ENCODE results near the gene PTPN2.

PTPN2 gene

GRCh38 chr18:12872408-12872807 lies 11.6 kb downstream of the PTPN2 start:
- H3K36me3 ChIP-seq (ENCODE audit: control insufficient read depth, insufficient read depth, low read length) = peaks cover 2% of the 10 kb centered on the region
- H3K27me3 ChIP-seq (ENCODE audit: control insufficient read depth, insufficient read depth, low read length) = no peaks in the 10 kb centered on the region
- no peak overlapping the region for H3K27ac ChIP-seq (ENCODE audit: low read depth, low read length)
- no peak overlapping the region for H3K9ac ChIP-seq (ENCODE audit: low read length)
- peaks cover 26% of the 10 kb centered on the region; the same call in 1 of the 2 replicates for H3K9me3 ChIP-seq (ENCODE audit: control insufficient read depth, insufficient read depth, low read depth, low read length)
- peaks cover 6% of the 10 kb centered on the region; the same call in 1 of the 2 replicates for H3K4me1 ChIP-seq (ENCODE audit: control insufficient read depth, insufficient read depth, low read length)
- no peak overlapping the region for H3K4me3 ChIP-seq (ENCODE audit: low read depth, low read length)

DNA sequence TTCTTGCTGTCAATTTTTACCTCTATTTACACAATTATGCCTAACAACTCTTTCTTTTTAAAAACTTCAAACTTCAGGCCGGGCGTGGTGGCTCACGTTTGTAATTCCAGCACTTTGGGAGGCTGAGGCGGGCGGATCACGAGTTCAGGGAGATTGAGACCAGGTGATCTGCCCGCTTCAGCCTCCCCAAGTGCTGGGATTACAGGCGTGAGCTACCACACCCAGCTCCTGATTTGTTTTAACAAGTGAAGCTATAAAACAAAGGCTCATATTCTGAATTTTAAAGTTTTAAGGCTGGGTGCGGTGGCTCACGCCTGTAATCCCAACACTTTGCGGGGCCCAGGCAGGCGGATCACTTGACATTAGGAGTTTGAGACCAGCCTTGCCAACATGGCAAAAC lies 15.5 kb downstream of the PTPN2 start:
- no peak overlapping the region for H3K27ac ChIP-seq (ENCODE audit: low read depth, low read length)
- no peak overlapping the region for H3K9ac ChIP-seq (ENCODE audit: low read length)
- H3K9me3 ChIP-seq (ENCODE audit: control insufficient read depth, insufficient read depth, low read depth, low read length) = peaks cover 11% of the 10 kb centered on the region; the same call in 1 of the 2 replicates
- no peaks in the 10 kb centered on the region for H3K36me3 ChIP-seq (ENCODE audit: control insufficient read depth, insufficient read depth, low read length)
- no peaks in the 10 kb centered on the region for H3K4me1 ChIP-seq (ENCODE audit: control insufficient read depth, insufficient read depth, low read length)
- H3K4me3 ChIP-seq (ENCODE audit: low read depth, low read length) = no peak overlapping the region
- no peaks in the 10 kb centered on the region for H3K27me3 ChIP-seq (ENCODE audit: control insufficient read depth, insufficient read depth, low read length)

DNA sequence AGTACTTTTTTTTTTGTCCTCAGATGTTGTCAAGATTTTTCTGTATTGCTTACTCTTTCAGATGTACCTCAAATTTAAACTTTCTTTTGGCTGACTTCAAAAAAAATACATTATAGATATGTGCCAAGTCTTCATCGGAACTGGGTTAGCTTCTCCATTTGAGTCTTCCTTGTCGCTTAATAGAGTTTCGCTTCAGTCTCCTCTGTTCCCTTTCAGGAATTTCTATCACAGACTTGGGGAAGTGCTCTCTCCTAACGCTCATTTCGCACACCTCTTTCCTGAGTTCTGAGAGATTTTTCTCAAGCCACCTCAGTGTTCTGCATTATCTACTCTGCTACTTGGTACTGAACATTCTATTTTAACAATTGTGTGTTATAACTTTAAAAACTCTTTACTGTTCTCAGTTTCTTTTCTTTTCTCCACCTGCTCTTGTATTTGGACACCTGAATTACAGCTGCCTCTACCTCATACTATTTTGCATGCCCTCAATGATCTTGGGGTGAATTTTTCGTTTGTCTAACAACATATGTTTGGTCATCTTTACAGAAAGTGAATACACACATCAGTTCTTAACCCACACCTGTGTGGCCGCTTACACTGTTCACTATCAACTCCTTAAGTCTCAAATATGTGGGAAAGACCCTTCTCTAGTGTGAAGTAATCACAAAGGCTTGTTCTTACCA lies 16.5 kb downstream of the PTPN2 start:
- H3K9me3 ChIP-seq (ENCODE audit: control insufficient read depth, insufficient read depth, low read depth, low read length) = peaks cover 7% of the 10 kb centered on the region; the same call in 1 of the 2 replicates
- no peaks in the 10 kb centered on the region for H3K36me3 ChIP-seq (ENCODE audit: control insufficient read depth, insufficient read depth, low read length)
- H3K27ac ChIP-seq (ENCODE audit: low read depth, low read length) = no peak overlapping the region
- no peak overlapping the region for H3K9ac ChIP-seq (ENCODE audit: low read length)
- peaks cover 6% of the 10 kb centered on the region; the same call in 1 of the 2 replicates for H3K4me1 ChIP-seq (ENCODE audit: control insufficient read depth, insufficient read depth, low read length)
- no peaks in the 10 kb centered on the region for H3K27me3 ChIP-seq (ENCODE audit: control insufficient read depth, insufficient read depth, low read length)
- H3K4me3 ChIP-seq (ENCODE audit: low read depth, low read length) = no peak overlapping the region

GRCh38 chr18:12863687-12864216 lies 20.3 kb downstream of the PTPN2 start:
- H3K27ac ChIP-seq (ENCODE audit: low read depth, low read length) = no peak overlapping the region
- H3K9ac ChIP-seq (ENCODE audit: low read length) = no peak overlapping the region
- H3K27me3 ChIP-seq (ENCODE audit: control insufficient read depth, insufficient read depth, low read length) = no peaks in the 10 kb centered on the region
- H3K4me1 ChIP-seq (ENCODE audit: control insufficient read depth, insufficient read depth, low read length) = peaks cover 7% of the 10 kb centered on the region; the same call in 1 of the 2 replicates
- H3K36me3 ChIP-seq (ENCODE audit: control insufficient read depth, insufficient read depth, low read length) = no peaks in the 10 kb centered on the region
- H3K4me3 ChIP-seq (ENCODE audit: low read depth, low read length) = no peak overlapping the region
- no peaks in the 10 kb centered on the region for H3K9me3 ChIP-seq (ENCODE audit: control insufficient read depth, insufficient read depth, low read depth, low read length)

- no peaks in the 10 kb centered on the region for H3K27me3 ChIP-seq (ENCODE audit: control insufficient read depth, insufficient read depth, low read length)
- H3K4me1 ChIP-seq (ENCODE audit: control insufficient read depth, insufficient read depth, low read length) = peaks cover 7% of the 10 kb centered on the region; the same call in 1 of the 2 replicates
- H3K4me3 ChIP-seq (ENCODE audit: low read depth, low read length) = no peak overlapping the region
- no peak overlapping the region for H3K9ac ChIP-seq (ENCODE audit: low read length)
- no peaks in the 10 kb centered on the region for H3K36me3 ChIP-seq (ENCODE audit: control insufficient read depth, insufficient read depth, low read length)
- no peak overlapping the region for H3K27ac ChIP-seq (ENCODE audit: low read depth, low read length)
- no peaks in the 10 kb centered on the region for H3K9me3 ChIP-seq (ENCODE audit: control insufficient read depth, insufficient read depth, low read depth, low read length)
Measured at GRCh38 chr18:12862874-12863482, 21.1 kb downstream of the PTPN2 start.

GRCh38 chr18:12862467-12862866 lies 21.6 kb downstream of the PTPN2 start:
- peaks cover 7% of the 10 kb centered on the region; the same call in 1 of the 2 replicates for H3K4me1 ChIP-seq (ENCODE audit: control insufficient read depth, insufficient read depth, low read length)
- H3K4me3 ChIP-seq (ENCODE audit: low read depth, low read length) = no peak overlapping the region
- H3K9me3 ChIP-seq (ENCODE audit: control insufficient read depth, insufficient read depth, low read depth, low read length) = no peaks in the 10 kb centered on the region
- no peaks in the 10 kb centered on the region for H3K27me3 ChIP-seq (ENCODE audit: control insufficient read depth, insufficient read depth, low read length)
- H3K36me3 ChIP-seq (ENCODE audit: control insufficient read depth, insufficient read depth, low read length) = peaks cover 2% of the 10 kb centered on the region
- H3K27ac ChIP-seq (ENCODE audit: low read depth, low read length) = no peak overlapping the region
- no peak overlapping the region for H3K9ac ChIP-seq (ENCODE audit: low read length)

GRCh38 chr18:12861637-12862036 lies 22.4 kb downstream of the PTPN2 start:
- Histone ChIP-seq H3K27ac (ENCODE audit: low read depth, low read length) (no peak overlapping the region), H3K27me3 (ENCODE audit: control insufficient read depth, insufficient read depth, low read length) (no peaks in the 10 kb centered on the region), H3K36me3 (ENCODE audit: control insufficient read depth, insufficient read depth, low read length) (peaks cover 7% of the 10 kb centered on the region), H3K9me3 (ENCODE audit: control insufficient read depth, insufficient read depth, low read depth, low read length) (no peaks in the 10 kb centered on the region), H3K4me3 (ENCODE audit: low read depth, low read length) (no peak overlapping the region), H3K4me1 (ENCODE audit: control insufficient read depth, insufficient read depth, low read length) (peaks cover 7% of the 10 kb centered on the region; the same call in 1 of the 2 replicates), H3K9ac (ENCODE audit: low read length) (no peak overlapping the region)

DNA sequence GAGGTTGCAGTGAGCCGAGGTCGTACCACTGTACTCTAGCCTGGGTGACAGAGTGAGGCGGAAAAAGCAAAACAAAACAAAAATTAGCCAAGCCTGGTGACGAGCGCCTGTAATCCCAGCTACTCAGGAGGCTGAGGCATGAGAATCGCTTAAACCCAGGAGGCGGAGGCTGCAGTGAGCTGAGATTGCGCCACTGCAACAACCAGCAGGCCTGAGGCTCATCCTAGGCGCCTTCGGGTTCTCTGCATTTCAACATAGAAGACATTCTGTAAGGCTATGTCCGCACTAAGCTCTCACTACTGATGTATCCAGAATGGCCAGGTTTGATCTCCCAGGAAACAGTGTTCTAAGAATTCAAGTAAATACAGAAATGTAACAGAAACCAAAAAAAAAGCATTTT lies 23.5 kb downstream of the PTPN2 start:
- Histone ChIP-seq H3K27ac (ENCODE audit: low read depth, low read length) (no peak overlapping the region), H3K4me3 (ENCODE audit: low read depth, low read length) (no peak overlapping the region), H3K4me1 (ENCODE audit: control insufficient read depth, insufficient read depth, low read length) (peaks cover 12% of the 10 kb centered on the region), H3K9ac (ENCODE audit: low read length) (no peak overlapping the region), H3K36me3 (ENCODE audit: control insufficient read depth, insufficient read depth, low read length) (peaks cover 10% of the 10 kb centered on the region), H3K9me3 (ENCODE audit: control insufficient read depth, insufficient read depth, low read depth, low read length) (no peaks in the 10 kb centered on the region), H3K27me3 (ENCODE audit: control insufficient read depth, insufficient read depth, low read length) (no peaks in the 10 kb centered on the region)

DNA sequence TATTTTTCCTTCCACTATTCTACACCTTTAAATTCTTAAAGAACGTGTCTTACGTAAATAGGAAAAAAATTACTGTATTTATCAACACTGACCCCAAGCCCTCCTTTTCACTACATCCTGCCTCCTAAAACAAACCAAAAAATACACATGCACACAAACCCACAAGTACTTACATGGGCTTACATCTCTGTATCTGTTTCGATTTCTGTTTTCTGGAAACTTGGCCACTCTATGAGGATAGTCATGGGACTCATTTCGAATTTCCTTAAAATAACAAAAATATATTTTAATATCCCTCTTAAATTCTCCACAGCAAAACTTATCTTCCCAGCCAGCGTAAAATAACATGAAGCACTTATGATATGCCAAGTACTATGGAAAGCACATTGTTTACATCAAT lies 25.0 kb downstream of the PTPN2 start:
- H3K4me3 ChIP-seq (ENCODE audit: low read depth, low read length) = no peak overlapping the region
- peaks cover 14% of the 10 kb centered on the region for H3K36me3 ChIP-seq (ENCODE audit: control insufficient read depth, insufficient read depth, low read length)
- peaks cover 12% of the 10 kb centered on the region for H3K4me1 ChIP-seq (ENCODE audit: control insufficient read depth, insufficient read depth, low read length)
- H3K9ac ChIP-seq (ENCODE audit: low read length) = no peak overlapping the region
- H3K27me3 ChIP-seq (ENCODE audit: control insufficient read depth, insufficient read depth, low read length) = no peaks in the 10 kb centered on the region
- no peak overlapping the region for H3K27ac ChIP-seq (ENCODE audit: low read depth, low read length)
- no peaks in the 10 kb centered on the region for H3K9me3 ChIP-seq (ENCODE audit: control insufficient read depth, insufficient read depth, low read depth, low read length)

- Histone ChIP-seq H3K36me3 (ENCODE audit: control insufficient read depth, insufficient read depth, low read length) (peaks cover 14% of the 10 kb centered on the region), H3K4me3 (ENCODE audit: low read depth, low read length) (no peak overlapping the region), H3K4me1 (ENCODE audit: control insufficient read depth, insufficient read depth, low read length) (peaks cover 10% of the 10 kb centered on the region), H3K27ac (ENCODE audit: low read depth, low read length) (no peak overlapping the region), H3K9ac (ENCODE audit: low read length) (no peak overlapping the region), H3K27me3 (ENCODE audit: control insufficient read depth, insufficient read depth, low read length) (no peaks in the 10 kb centered on the region), H3K9me3 (ENCODE audit: control insufficient read depth, insufficient read depth, low read depth, low read length) (no peaks in the 10 kb centered on the region)
Measured at GRCh38 chr18:12857991-12858544, 26.0 kb downstream of the PTPN2 start.
